ENCODE data around the gene PFDN2. TPM values are rescaled to one million over a fixed set of nuclear protein-coding genes. Genes with fewer than 3 reads are reported as not detected.

The PFDN2 gene
- total RNA-seq, 1 donor, result 39.9 TPM

GRCh38 chr1:161089251-161089924, 28.4 kb downstream of the PFDN2 start, which contains the start of gene NECTIN4:
Gene NECTIN4 (minus strand): TSS chr1:161089558. CDS start chr1:161089296, 262 bp downstream.
- no peak within 1 kb of the TSS for H3K4me3 ChIP-seq (ENCODE audit: low read depth, low read length)
- DNase-seq (ENCODE audit: low read depth), result no peak
- TF ChIP-seq CTCF (IDR thresholded peaks at IDR 0.05; ENCODE audit: insufficient read depth, low read length), result no peak

GRCh38 chr1:161088587-161089110, 29.2 kb downstream of the PFDN2 start:
- peak; percentile 31 for DNase-seq (ENCODE audit: low read depth)
- TF ChIP-seq CTCF (IDR thresholded peaks at IDR 0.05; ENCODE audit: insufficient read depth, low read length), result no peak
- H3K4me3 ChIP-seq (ENCODE audit: low read depth, low read length), result no peak overlapping the region

- H3K4me3 ChIP-seq (ENCODE audit: low read depth, low read length), result no peak overlapping the region
- DNase-seq (ENCODE audit: low read depth), result no peak
- TF ChIP-seq CTCF (IDR thresholded peaks at IDR 0.05; ENCODE audit: insufficient read depth, low read length), result no peak
Observed at GRCh38 chr1:161086457-161086856, 31.4 kb downstream of the PFDN2 start.

- no peak for TF ChIP-seq CTCF (IDR thresholded peaks at IDR 0.05; ENCODE audit: insufficient read depth, low read length)
- DNase-seq (ENCODE audit: low read depth), result no peak
- H3K4me3 ChIP-seq (ENCODE audit: low read depth, low read length), result no peak overlapping the region
Observed at GRCh38 chr1:161085165-161085564, 32.7 kb downstream of the PFDN2 start.

- no peak for DNase-seq (ENCODE audit: low read depth)
- TF ChIP-seq CTCF (IDR thresholded peaks at IDR 0.05; ENCODE audit: insufficient read depth, low read length), result no peak
- H3K4me3 ChIP-seq (ENCODE audit: low read depth, low read length), result no peak overlapping the region
Observed at GRCh38 chr1:161084597-161084988, 33.2 kb downstream of the PFDN2 start.

GRCh38 chr1:161083748-161084596, 33.9 kb downstream of the PFDN2 start:
- peak; percentile 45 for DNase-seq (ENCODE audit: low read depth)
- H3K4me3 ChIP-seq (ENCODE audit: low read depth, low read length), result no peak overlapping the region
- TF ChIP-seq CTCF (IDR thresholded peaks at IDR 0.05; ENCODE audit: insufficient read depth, low read length), result no peak
